SK-N-MC (cell line): Measurements from ENCODE around the gene ISY1.
"Not testable (repeated sequence)": the region's sequence is repeated elsewhere in the genome, so short reads cannot be mapped to it uniquely, and the experiment has no call there.

Source experiments
- EZH2 ChIP-seq: fragments of 200-600 bp; sonication (generic); IDR thresholded peaks from one replicate; pipeline ENCODE4 v1.6.1; 2017; ENCODE audit warnings: antibody characterized with exemption
- FOXP2 ChIP-seq: optimal IDR thresholded peaks from 2 replicates; pipeline ENCODE3; 2011; ENCODE audit warnings: mild to moderate bottlenecking, moderate library complexity; ENCODE audit not compliant: insufficient read depth; ENCODE audit errors: extremely low read length, control extremely low read depth
- POLR2AphosphoS5 ChIP-seq: IDR thresholded peaks from 2 replicates; pipeline ENCODE4 v1.6.1; 2012; ENCODE audit warnings: mild to moderate bottlenecking, low read depth, low read length, borderline replicate concordance

- not testable (repeated sequence) for TF ChIP-seq EZH2, POLR2AphosphoS5, FOXP2
Measured at GRCh38 chr3:129088312-129088711, 72.6 kb downstream of the ISY1 start.
